Sigmoid colon (tissue), 4 donors: ENCODE measurements around the gene UBL4B.

ENCODE experiments used
- CTCF ChIP-seq, 4 experiments: fragments of 450-650 bp in 3 of 4; fragments of 200-600 bp in 1 of 4; IDR thresholded peaks; one replicate each; pipeline ENCODE4 v1.5.1; 2016 to 2019; ENCODE audit warnings: antibody characterized with exemption in 4 of 4, mild to moderate bottlenecking in 3 of 4, moderate library complexity in 2 of 4
- EP300 ChIP-seq, 4 donors: sonication (generic); formaldehyde crosslinking; IDR thresholded peaks; one replicate each; pipeline ENCODE4 v1.6.1; 2017; ENCODE audit warnings: antibody characterized with exemption in 4 of 4
- POLR2A ChIP-seq, 2 donors: fragments of 450-650 bp; IDR thresholded peaks; one replicate each; pipeline ENCODE4 v1.6.1; 2016; ENCODE audit warnings: antibody characterized with exemption in 2 of 2, mild to moderate bottlenecking in 2 of 2, moderate library complexity in 2 of 2
- POLR2AphosphoS5 ChIP-seq, 4 donors: sonication (generic); formaldehyde crosslinking; IDR thresholded peaks; one replicate each; pipeline ENCODE4 v1.6.1; 2017; ENCODE audit warnings: antibody characterized with exemption in 4 of 4

GRCh38 chr1:110069404-110070281 is 42.6 kb upstream of the UBL4B start:
- TF ChIP-seq CTCF (IDR thresholded peaks at IDR 0.05) = no peak
- no peak for TF ChIP-seq POLR2A (IDR thresholded peaks at IDR 0.05)
- no peak for TF ChIP-seq EP300 (IDR thresholded peaks at IDR 0.05)
- TF ChIP-seq POLR2AphosphoS5 (IDR thresholded peaks at IDR 0.05) = no peak
